ENCODE measurements around the gene SCP2. TPM values are rescaled to one million over a fixed set of nuclear protein-coding genes. Genes with fewer than 3 reads are reported as not detected.

SCP2 gene
- polyA plus RNA-seq, 1 of the 3 experiments (the other 2 are of a cell fraction): 49.5 TPM

DNA sequence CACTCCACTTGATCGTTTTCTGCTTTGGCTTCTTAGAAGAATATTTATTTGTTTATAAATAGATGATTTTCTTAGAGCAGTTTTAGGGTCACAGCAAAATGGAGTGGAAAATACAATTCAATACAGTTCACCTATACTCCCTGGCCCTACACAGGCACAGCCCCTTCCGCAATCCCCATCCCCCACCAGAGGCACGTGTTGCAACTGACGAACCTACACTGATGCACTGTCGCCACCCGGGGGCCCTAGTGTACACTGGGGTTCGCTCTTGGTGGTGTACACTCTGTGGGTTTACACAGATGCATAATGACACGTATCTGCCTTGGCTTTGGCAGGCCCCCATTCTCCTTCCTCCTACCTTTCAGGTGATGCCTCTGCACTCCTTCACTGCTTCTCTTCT lies 13.5 kb upstream of the SCP2 start:
- H3K79me2 ChIP-seq (ENCODE audit: insufficient read depth): no peaks in the 10 kb centered on the region
- H3K9ac ChIP-seq: no peak overlapping the region
- H4K20me1 ChIP-seq (ENCODE audit: insufficient read depth): no peaks in the 10 kb centered on the region
- no peak for DNase-seq
- no peak overlapping the region for H3K4me2 ChIP-seq
- TF ChIP-seq, protein P1, sequence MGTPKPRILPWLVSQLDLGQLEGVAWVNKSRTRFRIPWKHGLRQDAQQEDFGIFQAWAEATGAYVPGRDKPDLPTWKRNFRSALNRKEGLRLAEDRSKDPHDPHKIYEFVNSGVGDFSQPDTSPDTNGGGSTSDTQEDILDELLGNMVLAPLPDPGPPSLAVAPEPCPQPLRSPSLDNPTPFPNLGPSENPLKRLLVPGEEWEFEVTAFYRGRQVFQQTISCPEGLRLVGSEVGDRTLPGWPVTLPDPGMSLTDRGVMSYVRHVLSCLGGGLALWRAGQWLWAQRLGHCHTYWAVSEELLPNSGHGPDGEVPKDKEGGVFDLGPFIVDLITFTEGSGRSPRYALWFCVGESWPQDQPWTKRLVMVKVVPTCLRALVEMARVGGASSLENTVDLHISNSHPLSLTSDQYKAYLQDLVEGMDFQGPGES (IDR thresholded peaks at IDR 0.05; ENCODE audit: low read depth, low read length): no peak
- TF ChIP-seq, protein P2, sequence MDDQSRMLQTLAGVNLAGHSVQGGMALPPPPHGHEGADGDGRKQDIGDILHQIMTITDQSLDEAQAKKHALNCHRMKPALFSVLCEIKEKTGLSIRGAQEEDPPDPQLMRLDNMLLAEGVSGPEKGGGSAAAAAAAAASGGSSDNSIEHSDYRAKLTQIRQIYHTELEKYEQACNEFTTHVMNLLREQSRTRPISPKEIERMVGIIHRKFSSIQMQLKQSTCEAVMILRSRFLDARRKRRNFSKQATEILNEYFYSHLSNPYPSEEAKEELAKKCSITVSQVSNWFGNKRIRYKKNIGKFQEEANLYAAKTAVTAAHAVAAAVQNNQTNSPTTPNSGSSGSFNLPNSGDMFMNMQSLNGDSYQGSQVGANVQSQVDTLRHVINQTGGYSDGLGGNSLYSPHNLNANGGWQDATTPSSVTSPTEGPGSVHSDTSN (IDR thresholded peaks at IDR 0.05): no peak
- TF ChIP-seq GABPA (IDR thresholded peaks at IDR 0.05; ENCODE audit: low read depth): no peak
- no peaks in the 10 kb centered on the region for H3K9me2 ChIP-seq
- H3K36me3 ChIP-seq (replicated peaks in 1 of 2; ENCODE audit: control insufficient read depth in 1 of 2, insufficient read depth in 2 of 2, low read length in 1 of 2): no peaks in the 10 kb centered on the region
- no peaks in the 10 kb centered on the region for H3K9me3 ChIP-seq
- 80% methylated on average over 8 of the region's 8 CpGs for WGBS (ENCODE audit: low lambda C conversion rate)
- no peaks in the 10 kb centered on the region for H3F3A ChIP-seq (replicated peaks; ENCODE audit: insufficient read depth)
- no peak overlapping the region for H3K27ac ChIP-seq (ENCODE audit: low read depth in 2 of 2, low read length in 1 of 2)
- ChIA-PET CTCF (no interaction called here), POLR2A (no interaction called here)
- no peaks in the 10 kb centered on the region for H3K27me3 ChIP-seq (ENCODE audit: insufficient read depth)
- H3K4me3 ChIP-seq (ENCODE audit: low read depth in 2 of 2, low read length in 1 of 2): no peak overlapping the region
- no peaks in the 10 kb centered on the region for H3K4me1 ChIP-seq (ENCODE audit: control insufficient read depth in 1 of 2, insufficient read depth in 2 of 2, low read depth in 1 of 2, low read length in 1 of 2)
- no peak overlapping the region for H2AFZ ChIP-seq (ENCODE audit: low read depth)

- Histone ChIP-seq H2AFZ (ENCODE audit: low read depth) (no peak overlapping the region), H3K36me3 (replicated peaks in 1 of 2; ENCODE audit: control insufficient read depth in 1 of 2, insufficient read depth in 2 of 2, low read length in 1 of 2) (no peaks in the 10 kb centered on the region), H3K4me1 (ENCODE audit: control insufficient read depth in 1 of 2, insufficient read depth in 2 of 2, low read depth in 1 of 2, low read length in 1 of 2) (no peaks in the 10 kb centered on the region), H4K20me1 (ENCODE audit: insufficient read depth) (no peaks in the 10 kb centered on the region), H3F3A (replicated peaks; ENCODE audit: insufficient read depth) (no peaks in the 10 kb centered on the region), H3K27me3 (ENCODE audit: insufficient read depth) (no peaks in the 10 kb centered on the region), H3K79me2 (ENCODE audit: insufficient read depth) (no peaks in the 10 kb centered on the region), H3K9me3 (no peaks in the 10 kb centered on the region), H3K4me2 (no peak overlapping the region), H3K9ac (no peak overlapping the region), H3K4me3 (ENCODE audit: low read depth in 2 of 2, low read length in 1 of 2) (no peak overlapping the region), H3K9me2 (no peaks in the 10 kb centered on the region), H3K27ac (ENCODE audit: low read depth in 2 of 2, low read length in 1 of 2) (no peak overlapping the region)
- no peak for DNase-seq
- WGBS (ENCODE audit: low lambda C conversion rate): 90% methylated on average over 4 of the region's 5 CpGs
- ChIA-PET POLR2A (no interaction called here), CTCF (interaction anchor here (1.2 kb wide), 1 partner anchor 9 kb away, joined by 4 read pairs; no protein-coding TSS in a partner anchor)
- TF ChIP-seq SIN3A (IDR thresholded peaks at IDR 0.05; ENCODE audit: borderline replicate concordance, low read depth, low read length) (no peak), TAF1 (IDR thresholded peaks at IDR 0.05; ENCODE audit: borderline replicate concordance, low read depth, low read length) (no peak), USF2 (IDR thresholded peaks at IDR 0.05; ENCODE audit: borderline replicate concordance, low read depth, low read length) (no peak), YY1 (IDR thresholded peaks at IDR 0.05; ENCODE audit: low read depth) (no peak), MXI1 (IDR thresholded peaks at IDR 0.05; ENCODE audit: low read depth, low read length) (no peak), EP300 (IDR thresholded peaks at IDR 0.05; ENCODE audit: borderline replicate concordance in 1 of 2, low read depth in 1 of 2, low read length in 1 of 2) (no peak), MEF2A (IDR thresholded peaks at IDR 0.05; ENCODE audit: borderline replicate concordance, low read depth) (no peak), TEAD4 (IDR thresholded peaks at IDR 0.05; ENCODE audit: borderline replicate concordance, insufficient read depth) (no peak), CTCF (IDR thresholded peaks at IDR 0.05) (no peak), TCF12 (IDR thresholded peaks at IDR 0.05) (no peak), ELF1 (IDR thresholded peaks at IDR 0.05) (no peak), NRF1 (IDR thresholded peaks at IDR 0.05; ENCODE audit: low read depth, low read length) (no peak), CHD2 (IDR thresholded peaks at IDR 0.05; ENCODE audit: low read length, partially characterized antibody) (no peak), POLR2AphosphoS5 (IDR thresholded peaks at IDR 0.05; ENCODE audit: low read depth, low read length) (no peak), GABPA (IDR thresholded peaks at IDR 0.05; ENCODE audit: low read depth) (no peak), SMC3 (IDR thresholded peaks at IDR 0.05; ENCODE audit: low read depth, low read length) (no peak)
- TF ChIP-seq, protein P1 (IDR thresholded peaks at IDR 0.05; ENCODE audit: low read depth, low read length): no peak
- TF ChIP-seq, protein P3, sequence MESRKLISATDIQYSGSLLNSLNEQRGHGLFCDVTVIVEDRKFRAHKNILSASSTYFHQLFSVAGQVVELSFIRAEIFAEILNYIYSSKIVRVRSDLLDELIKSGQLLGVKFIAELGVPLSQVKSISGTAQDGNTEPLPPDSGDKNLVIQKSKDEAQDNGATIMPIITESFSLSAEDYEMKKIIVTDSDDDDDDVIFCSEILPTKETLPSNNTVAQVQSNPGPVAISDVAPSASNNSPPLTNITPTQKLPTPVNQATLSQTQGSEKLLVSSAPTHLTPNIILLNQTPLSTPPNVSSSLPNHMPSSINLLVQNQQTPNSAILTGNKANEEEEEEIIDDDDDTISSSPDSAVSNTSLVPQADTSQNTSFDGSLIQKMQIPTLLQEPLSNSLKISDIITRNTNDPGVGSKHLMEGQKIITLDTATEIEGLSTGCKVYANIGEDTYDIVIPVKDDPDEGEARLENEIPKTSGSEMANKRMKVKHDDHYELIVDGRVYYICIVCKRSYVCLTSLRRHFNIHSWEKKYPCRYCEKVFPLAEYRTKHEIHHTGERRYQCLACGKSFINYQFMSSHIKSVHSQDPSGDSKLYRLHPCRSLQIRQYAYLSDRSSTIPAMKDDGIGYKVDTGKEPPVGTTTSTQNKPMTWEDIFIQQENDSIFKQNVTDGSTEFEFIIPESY (IDR thresholded peaks at IDR 0.05; ENCODE audit: borderline replicate concordance, low read depth): no peak
- TF ChIP-seq, protein P4, sequence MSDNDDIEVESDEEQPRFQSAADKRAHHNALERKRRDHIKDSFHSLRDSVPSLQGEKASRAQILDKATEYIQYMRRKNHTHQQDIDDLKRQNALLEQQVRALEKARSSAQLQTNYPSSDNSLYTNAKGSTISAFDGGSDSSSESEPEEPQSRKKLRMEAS (IDR thresholded peaks at IDR 0.05; ENCODE audit: low read depth): no peak
These were observed 12.6 kb upstream of the SCP2 start for GRCh38 chr1:52914463-52914862.

Data from SK-N-SH (cell line).